T-helper 22 cell (primary cell): Measurements from ENCODE around the gene STON2.
"Not testable (repeated sequence)": the region's sequence is repeated elsewhere in the genome, so short reads cannot be mapped to it uniquely, and the experiment has no call there.

Source experiments
- DNase-seq: peaks from one replicate; pipeline ENCODE4 v3.0.0-alpha.2; 2020; ENCODE audit warnings: low read depth

Gene STON2

GRCh38 chr14:81400202-81400678 is at the start of gene STON2:
STON2 (minus strand) TSS chr14:81400324; CDS start chr14:81398382, 1,942 bp downstream.
- DNase-seq: no peak

DNA sequence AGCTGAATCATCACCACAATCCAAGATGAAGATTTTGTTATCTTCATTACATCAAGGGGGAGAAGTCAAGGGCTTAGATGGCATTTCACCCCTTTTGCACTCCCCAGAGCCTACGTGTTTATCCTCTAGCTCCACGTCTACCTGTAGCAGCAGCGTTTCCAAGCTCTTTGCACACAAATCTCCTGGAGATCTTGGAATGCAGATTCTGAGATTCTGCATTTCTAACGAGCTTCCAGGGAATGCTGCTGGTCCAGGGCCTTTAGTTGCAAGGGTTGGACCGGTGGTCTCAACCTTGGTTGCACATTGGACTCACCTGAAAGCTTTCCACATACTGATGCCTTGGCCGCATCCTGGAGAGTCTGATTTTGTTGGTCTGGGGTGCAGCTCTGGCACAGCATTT is 49.5 kb upstream of the STON2 start:
- DNase-seq: no peak

DNA sequence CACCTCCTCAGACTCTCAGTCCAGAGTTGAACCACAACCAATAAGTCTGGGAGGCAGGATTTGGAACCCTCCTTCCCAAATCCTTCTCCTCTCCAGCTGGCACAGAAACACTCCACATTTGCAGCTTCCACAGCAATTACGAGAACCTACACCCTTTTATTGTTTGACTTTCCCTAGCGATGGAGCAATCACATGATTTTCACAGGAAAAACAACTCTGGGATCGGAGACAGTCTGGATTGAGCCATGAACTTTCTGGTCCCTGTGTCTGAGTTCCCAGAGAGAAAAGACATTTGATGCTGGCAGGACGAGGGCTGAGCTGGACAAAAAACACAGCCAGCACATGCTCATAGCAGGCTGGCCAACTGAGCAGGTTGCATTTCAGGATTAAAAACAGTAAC is 49.0 kb upstream of the STON2 start:
- no peak for DNase-seq

DNA sequence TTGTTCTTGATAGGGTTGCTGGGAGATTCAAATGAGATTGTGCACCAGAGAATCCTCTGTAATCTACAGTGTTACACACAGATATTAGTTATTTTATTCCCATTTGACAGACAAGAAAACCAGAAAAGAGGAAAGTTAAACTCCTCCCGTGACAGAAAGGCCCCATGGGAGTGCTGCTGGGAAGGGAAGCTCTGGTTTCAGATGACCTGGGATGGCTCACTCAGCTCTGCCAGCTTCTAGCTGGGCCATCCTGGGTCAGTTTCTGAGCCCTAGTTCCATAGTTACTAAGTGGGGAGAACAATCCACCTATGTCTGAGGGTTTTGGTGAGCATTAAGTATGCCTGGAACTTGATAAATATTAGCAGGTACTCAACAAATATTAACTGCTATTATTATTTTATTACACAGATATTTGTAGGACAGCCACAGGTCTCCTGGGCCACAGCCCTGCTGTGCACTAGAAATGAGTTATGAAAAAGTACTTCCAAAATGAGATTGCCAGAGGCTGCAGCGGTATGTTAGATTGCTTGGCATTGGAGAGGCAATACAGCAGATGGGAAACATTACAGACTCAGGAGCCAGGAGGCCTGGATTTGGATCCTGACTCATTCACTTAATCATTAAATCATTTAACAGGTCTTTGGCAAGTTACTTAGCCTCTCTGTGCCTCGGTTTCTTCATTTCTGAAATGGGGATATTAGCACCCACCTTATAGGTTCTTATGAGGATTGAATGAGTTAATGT is 47.1 kb upstream of the STON2 start:
- DNase-seq: no peak

GRCh38 chr14:81446279-81447007 is 46.3 kb upstream of the STON2 start:
- DNase-seq: no peak

GRCh38 chr14:81441626-81442134 is 41.6 kb upstream of the STON2 start:
- no peak for DNase-seq

GRCh38 chr14:81440041-81440440 is 39.9 kb upstream of the STON2 start:
- DNase-seq: no peak

DNA sequence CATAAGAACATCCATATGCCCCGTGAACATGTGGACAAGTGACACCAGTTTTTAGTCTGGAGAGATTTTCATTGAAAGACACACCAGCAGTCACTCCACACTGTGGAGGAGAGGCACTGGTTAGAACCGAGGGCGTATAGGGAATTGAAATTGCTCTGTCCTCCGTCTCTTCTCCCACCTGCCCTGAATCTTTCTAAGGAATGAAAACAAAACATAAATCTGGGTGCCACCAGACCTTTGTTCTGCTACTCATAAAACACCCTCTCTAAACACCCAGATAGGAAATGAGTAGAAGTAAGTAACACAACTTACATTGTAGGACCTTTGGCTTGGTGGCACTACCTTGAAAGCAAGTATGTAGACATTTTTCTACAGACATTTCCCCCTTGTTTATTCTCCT is 37.1 kb upstream of the STON2 start:
- no peak for DNase-seq

DNA sequence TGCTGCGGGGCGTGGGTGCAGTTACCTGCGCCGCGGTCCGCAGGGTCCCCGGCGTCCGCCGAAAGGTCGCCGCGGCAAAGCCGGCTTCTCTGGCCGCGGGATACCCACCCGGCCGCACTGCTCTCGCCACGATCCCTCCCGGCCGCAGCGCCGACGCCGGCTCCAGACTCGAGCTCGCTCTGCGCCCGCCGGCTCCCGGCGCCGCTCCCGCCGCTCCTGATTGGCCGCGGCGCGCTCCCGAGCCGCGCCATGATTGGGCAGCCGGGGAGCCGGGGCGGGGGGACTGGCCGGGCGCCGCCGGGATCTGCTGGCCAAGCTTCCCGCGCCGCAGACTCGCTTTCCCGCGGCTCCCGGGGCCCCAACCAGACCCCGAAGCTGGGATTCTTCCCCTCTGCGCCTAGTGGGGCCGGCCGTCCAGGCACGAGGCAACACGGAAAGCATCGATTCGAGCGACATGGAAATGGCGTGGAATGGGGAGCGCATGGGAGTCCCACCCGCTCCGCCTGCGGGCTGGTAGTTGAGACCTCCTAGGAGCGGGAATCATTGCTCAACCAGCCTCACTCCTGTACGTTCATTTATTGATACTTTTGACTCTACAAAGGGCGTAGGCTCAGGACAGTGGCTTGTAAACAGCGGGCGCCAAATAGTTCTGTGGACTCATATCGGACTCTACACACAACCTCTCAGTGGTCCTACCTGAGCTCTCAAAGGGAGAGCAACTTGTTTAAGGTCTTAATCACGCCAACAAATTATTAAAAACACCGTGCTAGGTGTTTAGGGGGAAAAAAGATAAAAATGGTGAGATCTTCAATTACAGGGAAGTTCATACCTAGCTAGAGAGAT is 36.4 kb upstream of the STON2 start:
- no peak for DNase-seq

DNA sequence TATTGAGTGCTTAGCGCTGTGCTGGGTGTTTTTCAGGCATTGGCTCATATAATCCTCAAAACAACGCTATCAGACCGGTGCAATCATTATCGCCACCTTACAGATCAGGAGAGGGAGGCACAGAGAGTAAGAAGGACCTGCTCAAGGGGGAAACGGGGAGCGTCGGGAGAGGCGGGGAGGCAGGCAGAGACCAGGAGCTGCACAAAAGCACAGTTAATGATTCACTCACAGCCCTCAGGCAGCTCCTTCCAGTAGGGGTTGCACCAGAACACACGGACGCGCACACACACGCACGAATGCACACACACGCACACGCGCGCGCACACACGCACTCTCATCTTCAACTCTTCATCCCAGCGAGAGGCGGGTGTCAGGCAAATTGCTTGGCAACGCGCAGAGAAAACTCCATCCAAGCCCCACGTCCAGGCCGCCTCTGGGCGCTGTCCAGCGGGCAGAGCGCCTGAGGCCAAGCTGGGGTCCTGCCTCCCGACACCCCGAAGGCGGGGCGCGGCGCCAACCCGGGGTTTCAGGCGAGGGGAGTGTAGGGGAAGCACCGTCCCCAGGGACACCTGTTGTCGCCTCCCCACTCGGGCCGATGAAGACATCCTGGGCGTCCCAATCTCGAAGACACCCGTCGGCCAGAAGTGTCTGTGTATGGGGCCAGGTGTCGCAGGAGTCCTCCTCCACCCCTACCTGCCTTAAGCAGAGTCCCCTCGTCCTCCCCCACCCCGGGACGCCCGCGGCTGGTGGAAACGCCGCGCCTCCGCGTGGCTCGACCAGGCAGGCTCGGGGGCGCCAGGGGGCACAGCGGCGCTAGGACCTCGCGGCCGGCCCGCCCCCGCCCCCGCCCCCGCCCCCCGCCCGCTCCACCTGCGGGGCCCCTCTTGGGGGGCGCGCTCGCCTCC is 35.5 kb upstream of the STON2 start:
- DNase-seq: no peak

DNA sequence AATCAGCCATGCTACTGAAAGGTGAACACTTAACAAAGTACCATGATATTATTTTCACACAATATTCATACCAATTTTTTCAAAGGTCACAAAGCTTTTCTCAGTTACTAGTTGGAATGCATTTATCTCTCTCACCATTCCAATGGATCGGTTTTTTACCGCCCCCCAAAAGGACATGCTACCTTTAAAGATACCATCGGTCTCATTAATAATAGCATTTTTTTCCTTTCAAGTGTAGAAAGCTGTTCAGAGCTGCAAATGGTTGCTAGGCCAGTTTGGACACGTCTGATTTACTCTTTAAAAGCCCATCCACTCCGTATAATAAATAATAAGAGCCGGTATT is 34.9 kb upstream of the STON2 start:
- no peak for DNase-seq

DNA sequence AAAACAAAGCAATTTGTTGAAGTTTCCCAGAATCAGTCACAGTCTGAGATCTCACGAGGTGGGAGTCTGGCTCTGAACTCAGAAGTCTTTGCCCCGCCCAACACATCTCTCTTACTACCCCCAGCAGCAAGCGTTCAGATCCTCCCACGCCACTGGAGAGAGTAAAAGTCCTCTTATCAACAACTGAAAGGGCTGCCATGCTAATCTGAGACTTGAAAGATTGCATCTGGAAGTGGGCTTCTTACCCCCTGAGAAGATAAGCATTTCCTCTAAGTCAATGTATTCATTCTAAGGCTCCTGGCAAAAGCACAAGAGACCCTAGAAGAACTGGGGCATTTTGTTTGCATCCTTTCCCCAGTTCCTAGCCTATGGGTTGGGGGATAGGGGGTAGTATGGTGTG is 34.1 kb upstream of the STON2 start:
- DNase-seq: no peak

DNA sequence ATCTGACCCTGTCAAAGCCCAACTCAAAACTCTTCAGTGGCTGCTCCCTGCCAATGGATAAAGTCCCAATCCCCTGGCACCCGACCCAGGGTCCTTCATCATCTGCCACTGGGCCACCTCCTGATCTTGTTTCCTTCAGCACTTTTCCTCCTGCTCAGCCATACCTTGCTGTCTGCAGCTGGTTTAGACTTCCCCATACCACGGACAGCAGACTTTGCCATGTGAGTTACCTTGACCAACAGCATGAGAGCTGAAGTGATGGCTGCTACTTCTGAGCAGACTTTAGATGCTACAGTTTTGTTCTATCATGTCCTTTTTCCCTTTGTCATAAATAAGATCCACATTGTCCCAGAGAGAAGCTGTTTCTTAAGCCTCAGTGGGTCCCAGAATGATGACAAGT is 33.3 kb upstream of the STON2 start:
- DNase-seq: no peak

- DNase-seq: no peak
Observed at GRCh38 chr14:81432219-81432661, 32.1 kb upstream of the STON2 start.

DNA sequence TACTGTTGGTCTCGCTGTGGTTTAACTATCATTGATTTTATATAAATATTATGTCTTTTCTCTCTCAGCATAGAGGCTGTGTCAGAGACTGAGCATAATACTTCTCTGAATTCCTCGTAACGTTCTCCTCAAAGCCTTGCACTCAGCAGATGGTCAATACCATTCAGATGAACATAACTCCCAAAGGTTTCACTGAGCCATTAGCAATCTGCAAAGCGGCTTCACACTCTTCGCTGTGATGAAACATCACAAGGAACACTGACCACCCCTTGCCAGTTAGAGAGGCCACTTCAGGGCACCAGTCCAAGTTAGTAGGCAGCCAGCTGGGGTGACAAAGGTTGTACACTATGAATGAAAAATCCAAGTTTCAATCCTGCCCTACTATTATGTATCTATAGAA is 30.1 kb upstream of the STON2 start:
- no peak for DNase-seq

DNA sequence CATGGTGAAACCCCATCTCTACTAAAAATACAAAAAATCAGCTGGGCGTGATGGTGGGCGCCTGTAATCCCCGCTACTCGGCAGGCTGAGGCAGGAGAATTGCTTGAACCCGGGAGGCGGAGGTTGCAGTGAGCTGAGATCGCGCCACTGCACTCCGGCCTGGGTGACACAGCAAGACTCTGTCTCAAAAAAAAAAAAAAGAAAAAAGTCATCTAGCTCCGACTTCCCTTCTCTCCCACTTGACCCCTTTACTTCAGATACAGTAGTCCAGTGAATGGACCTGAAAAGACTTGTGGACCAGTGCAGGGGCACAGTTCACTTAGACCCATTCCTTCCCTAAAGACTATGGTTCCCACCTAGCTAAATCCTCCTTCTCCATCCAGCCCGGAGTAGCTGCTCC is 29.6 kb upstream of the STON2 start:
- not testable (repeated sequence) for DNase-seq

- no peak for DNase-seq
Observed at GRCh38 chr14:81429028-81429427, 28.9 kb upstream of the STON2 start.

DNA sequence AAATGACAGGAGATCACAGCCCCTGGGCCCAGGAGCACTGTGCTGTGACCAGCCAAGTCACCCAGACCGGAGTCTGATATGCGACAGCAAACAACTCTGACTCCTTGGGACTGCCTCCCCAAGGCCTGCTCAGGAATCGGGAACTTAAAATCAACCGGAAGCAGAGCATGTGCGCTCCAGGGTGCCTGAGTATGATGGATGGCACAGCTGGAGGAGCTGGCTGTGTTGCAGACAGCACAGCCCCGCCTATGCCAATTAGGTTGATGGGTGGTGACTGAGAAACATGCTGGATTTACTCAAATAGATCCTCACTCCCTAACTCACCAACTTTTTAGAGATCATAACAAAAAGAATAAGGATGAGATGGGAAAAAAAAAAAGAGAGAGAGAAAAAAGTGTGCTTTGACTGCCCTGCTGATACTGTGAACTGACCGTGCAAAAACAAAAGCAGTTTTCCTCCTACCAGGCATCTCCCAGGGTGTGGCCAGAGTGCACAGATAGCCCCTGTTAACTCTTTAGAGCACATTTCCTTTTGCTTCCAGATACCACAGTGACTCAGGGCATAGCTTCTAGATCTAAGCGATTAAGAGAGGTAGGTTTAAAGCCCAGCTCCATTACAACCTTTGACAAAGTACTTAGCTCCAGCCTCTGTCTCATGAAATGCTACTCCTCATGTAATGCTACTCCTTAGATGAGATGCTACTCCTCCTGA is 27.4 kb upstream of the STON2 start:
- DNase-seq: no peak

GRCh38 chr14:81423504-81423903 is 23.4 kb upstream of the STON2 start:
- no peak for DNase-seq

- no peak for DNase-seq
Observed at GRCh38 chr14:81418057-81418790, 18.1 kb upstream of the STON2 start.
